ENCODE measurements around the gene TRIL.

Gene TRIL, protein sequence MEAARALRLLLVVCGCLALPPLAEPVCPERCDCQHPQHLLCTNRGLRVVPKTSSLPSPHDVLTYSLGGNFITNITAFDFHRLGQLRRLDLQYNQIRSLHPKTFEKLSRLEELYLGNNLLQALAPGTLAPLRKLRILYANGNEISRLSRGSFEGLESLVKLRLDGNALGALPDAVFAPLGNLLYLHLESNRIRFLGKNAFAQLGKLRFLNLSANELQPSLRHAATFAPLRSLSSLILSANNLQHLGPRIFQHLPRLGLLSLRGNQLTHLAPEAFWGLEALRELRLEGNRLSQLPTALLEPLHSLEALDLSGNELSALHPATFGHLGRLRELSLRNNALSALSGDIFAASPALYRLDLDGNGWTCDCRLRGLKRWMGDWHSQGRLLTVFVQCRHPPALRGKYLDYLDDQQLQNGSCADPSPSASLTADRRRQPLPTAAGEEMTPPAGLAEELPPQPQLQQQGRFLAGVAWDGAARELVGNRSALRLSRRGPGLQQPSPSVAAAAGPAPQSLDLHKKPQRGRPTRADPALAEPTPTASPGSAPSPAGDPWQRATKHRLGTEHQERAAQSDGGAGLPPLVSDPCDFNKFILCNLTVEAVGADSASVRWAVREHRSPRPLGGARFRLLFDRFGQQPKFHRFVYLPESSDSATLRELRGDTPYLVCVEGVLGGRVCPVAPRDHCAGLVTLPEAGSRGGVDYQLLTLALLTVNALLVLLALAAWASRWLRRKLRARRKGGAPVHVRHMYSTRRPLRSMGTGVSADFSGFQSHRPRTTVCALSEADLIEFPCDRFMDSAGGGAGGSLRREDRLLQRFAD

DNA sequence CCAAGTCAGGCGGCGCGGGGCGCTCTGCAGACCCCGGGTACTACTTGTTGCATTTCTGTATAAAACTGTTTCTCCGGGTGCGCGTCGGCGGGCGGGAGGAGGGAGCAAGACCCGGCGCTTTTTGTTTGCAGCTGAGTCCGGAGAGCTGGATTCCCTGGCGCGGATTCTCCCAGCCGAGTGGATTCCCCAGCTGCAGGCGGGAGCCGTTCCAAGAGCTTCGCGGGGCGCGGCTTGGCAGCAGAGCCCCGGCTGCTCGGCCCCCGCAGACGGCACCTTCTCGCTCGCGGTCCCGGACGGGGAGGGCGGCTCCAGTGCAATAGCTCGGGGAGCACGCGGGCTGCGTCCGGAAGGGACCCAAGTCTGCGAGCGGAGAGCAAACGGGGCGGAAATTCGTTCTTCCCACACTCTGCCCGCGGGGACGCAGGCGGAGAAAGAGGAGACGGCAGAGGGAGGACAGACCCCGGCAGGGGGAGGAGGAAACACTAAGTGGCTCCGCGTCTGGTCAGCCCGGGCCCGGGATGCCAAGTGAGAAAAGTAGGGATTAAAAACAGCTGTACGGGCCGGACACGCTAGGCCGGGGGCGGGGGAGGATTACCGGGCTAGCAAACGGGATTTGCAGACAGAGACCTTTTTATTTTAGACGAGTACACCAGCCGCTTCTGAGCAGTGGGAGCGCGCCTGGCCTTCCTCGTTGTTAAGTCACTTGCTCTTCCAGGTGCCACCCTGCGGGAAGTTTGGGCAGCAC is at the start of gene TRIL:
Gene TRIL, minus strand, starts transcription at position 96 of the 745 bp plus-strand sequence. CDS start 284 bp downstream, outside the sequence.
- DNase-seq: no peak

DNA sequence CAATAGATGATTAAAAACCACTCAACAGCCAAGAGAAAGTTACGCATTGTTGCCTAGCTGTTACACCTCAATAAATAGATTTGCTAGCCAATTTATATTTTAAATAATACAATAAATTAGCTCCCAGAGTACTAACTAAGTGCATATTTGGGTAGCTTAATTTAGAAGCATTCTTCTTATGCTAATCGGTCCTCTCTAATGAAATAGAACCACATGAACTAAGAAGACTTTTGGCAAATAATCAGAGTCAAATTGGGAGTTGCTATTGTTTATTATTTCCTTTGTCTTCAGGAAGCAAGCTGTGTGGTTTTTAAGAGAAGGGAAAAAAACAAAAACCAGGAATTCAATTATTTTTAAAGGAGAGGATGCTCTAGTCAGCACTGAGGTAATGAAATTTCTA is 49.0 kb upstream of the TRIL start:
- no peak for DNase-seq

DNA sequence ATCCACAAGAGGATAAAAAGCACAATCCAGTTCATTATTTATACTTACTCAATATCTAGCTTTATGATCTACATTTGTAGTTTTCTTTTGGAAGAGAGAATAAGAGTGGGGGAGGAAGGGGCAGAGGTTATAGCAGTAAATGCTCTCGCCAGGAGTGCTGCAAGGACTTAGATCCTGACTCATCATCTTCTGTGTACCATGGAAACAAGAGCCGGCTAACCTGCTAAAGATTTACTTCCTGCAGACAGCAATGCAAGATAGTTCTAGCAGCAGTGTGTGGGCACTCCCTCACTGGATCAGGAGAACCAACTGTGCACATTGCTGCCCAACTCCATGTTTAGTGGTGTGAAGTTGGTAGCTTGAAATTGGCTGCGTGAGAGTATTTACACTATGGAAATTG is 47.7 kb upstream of the TRIL start:
- no peak for DNase-seq

DNA sequence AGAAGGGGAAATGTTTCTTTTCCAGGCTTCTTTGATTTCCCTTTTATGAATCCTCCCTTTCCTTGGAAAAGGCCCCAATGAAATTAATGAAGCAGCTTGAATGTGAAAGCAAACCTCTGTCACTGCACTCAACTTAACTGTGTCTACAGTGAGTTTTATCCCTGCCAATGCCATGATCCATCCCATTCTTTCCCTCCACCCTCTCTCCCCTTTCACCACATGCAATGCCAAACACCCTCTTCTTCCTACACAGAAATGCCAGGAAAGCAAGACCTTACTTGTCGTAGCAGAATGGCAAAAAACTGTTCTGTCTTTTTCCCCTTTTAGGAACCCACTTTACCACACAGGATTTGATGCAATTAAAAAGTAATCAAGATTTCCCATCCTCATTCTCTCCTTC is 47.3 kb upstream of the TRIL start:
- no peak for DNase-seq

DNA sequence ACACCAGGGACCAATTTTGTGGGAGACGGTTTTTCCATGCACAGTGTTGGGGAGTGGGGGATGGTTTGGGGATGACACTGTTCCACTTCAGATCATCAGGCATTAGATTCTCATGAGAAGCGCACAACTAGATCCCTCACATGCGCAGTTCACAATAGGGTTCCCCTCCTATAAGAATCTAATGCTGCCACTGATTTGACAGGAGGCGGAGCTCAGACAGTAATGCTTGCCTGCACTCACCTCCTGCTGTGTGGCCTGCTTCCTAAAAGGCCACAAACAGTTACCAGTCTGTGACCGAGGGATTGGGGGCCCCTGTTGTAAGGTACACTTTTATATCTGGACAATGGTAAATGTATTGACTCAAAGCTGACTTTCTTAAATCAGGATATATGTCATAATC is 45.6 kb upstream of the TRIL start:
- no peak for DNase-seq

DNA sequence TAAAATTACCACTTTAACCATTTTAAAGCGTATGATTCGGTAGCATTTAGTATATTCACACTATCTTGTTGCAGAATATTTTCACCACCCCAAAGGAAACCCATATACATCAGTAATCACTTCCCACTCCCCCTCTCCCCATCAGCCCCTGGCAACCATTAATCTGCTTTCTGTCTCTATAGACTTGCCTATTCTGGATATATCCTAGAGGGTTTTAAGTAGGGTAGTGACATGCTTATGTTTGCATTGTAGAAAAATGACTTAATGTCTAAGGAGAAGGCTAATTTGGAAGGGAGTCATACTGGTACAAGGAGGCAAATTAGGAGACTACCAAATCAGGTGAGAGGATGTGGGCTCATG is 42.6 kb upstream of the TRIL start:
- DNase-seq: no peak

DNA sequence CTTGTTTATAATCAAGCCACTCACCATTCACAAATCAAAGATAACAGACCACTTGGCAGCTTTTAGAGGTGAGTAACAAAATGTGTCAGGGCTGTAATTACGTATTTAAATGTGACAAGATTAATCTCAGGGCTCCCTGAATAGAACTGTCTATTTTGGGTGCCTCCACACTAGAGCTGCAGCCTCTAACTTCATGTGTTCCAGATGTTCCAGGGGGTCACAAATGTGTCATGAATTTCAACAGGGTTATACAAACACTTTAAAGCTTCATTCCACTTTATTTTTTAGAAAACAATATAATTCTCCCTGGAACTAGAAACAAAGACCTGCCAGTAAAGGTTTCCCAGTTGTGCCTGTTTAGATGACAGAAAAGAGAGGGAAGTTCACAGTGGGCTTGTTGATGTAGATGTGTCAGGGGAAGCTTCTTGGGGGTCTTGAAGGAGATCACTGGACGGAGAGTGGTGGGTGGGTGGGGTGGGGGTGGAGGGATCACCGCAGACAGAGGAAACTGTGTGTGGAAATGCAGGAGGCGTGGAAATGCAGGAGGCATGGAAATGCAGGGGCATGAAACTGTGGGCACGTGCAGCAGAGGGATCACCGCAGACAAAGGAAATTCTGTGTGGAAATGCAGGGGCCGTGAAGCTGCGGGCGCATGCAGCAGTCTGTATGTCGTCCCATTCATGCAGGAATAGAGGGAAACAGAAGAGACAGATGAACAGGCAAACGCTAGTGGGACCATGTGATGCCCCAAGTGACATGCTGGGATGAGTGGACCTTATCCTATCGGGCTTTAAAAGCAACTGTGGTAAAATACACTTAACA is 42.0 kb upstream of the TRIL start:
- DNase-seq: no peak

DNA sequence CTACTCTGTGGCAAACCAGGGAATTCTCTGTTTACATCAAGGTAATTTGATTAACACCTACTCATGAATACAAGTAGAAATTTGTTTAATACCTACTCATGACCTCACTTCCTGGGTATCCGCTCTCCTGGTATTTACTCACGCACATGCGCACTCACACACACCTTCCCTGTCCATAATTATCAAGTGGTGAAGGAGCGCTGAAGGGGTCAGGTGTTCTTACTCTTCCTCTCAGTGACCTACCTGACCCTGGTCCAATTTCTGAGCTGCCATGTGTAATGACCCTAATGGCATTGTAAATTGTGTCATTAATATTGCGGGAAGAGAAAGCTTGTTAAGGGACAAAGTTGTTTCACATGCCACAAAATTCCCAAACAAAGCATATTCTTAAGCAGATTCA is 41.3 kb upstream of the TRIL start:
- no peak for DNase-seq

DNA sequence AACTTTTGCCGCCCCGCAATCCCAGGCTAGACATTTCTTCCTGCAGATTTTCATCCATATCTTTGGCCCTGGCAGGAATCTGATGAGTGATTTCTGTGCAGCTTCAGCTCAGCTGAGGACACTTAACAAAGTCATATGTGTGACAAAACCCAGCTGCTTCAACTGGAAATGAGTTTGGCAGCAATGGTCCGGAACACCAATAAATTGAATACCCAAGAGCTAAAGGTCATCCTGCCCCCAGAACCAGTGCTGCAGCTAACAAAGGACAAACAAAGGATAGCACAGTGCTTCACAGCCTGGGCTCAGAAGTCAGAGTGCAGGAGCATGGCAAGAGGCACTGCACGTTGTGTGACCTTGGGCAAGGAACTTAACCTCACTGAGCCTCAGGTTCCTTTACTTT is 40.0 kb upstream of the TRIL start:
- no peak for DNase-seq

DNA sequence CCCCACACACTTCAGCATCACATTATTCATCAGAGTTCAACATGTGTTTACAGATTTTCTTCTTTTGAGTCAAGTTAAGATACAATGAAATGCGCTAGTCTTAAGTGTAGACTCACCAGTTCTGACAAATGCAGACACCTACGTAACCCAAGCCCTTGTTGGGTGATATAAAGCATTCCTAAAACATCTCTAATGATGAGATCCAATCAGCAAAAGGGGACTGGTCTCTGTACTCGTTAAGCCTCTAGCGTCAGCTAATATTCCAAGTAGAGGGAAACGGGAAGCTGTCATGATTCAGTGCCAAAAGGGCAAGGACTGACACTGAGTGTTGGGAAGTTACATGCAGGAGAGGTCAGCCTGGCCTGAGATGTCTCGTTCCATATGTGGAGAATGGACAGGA is 38.7 kb upstream of the TRIL start:
- no peak for DNase-seq

DNA sequence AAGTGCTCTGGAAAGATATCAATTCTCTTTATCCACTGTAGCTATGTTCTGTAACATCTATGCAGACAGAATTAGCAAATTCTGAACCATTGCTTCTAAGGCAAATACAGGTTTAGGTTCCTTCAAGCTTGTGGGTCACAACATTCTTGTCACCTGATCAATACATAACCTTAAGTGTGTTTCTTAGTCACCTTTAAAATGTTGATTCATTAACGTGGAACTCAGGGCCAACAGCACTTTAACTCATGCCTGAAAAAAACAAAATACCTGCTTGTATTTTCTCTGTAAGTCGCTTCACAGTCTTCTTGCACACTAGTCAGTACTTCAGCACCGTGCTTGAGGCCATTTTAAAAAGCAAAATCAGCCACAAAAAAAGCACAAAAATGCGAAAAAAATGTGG is 35.2 kb upstream of the TRIL start:
- DNase-seq: no peak

DNA sequence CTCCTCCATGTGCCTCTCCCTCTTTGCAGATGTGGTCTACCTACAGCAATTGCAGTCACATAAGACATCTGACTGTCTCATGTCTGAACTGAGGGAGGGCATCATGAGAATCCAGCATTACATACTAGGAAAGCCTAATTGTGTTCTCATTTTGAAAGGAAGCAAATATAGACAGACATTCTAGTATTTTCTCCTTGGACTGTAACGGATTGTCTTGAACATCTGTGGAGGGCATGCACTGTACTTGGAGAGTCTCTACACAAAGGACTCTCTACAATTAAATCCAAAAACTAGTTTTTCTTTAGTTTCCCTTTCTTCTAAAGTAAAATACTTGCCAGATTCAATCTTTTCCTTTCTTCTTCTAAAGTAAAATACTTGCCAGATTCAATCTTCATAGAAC is 34.7 kb upstream of the TRIL start:
- DNase-seq: no peak

DNA sequence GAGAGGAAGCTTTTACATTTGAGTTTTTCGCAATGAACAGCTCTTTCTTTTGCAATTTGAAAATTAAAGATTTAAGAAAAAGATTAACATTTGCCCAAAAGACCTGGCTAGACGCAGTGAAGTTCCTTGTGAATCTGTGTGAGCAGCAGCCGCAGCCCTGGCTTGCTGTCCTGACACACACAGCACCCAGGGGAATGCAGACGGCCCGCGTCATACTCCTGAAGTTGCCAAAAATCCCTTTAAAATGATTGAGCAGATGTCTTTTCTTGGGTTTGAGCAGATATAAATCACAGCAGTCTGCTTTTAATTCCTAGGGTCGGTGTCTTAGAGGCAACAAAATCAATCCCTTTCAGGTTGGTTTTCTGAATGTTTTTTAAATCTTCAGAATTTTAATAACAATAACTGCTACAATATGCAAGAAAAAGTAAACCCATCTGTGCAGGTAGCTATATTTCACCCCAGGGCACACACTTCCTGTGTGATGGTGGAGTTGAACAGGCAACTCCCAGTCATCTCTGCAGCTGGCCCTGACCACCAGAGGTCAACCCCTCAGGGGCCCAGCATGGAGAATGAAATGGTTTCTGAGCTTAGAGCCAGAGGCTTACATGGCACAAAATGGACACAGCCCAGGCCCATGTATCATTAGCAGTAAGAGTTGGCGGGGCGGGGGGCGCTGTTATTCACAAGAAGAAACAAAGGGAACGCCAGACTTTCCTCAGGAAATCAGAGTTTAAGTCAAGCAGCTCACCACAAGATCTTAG is 32.2 kb upstream of the TRIL start:
- no peak for DNase-seq

DNA sequence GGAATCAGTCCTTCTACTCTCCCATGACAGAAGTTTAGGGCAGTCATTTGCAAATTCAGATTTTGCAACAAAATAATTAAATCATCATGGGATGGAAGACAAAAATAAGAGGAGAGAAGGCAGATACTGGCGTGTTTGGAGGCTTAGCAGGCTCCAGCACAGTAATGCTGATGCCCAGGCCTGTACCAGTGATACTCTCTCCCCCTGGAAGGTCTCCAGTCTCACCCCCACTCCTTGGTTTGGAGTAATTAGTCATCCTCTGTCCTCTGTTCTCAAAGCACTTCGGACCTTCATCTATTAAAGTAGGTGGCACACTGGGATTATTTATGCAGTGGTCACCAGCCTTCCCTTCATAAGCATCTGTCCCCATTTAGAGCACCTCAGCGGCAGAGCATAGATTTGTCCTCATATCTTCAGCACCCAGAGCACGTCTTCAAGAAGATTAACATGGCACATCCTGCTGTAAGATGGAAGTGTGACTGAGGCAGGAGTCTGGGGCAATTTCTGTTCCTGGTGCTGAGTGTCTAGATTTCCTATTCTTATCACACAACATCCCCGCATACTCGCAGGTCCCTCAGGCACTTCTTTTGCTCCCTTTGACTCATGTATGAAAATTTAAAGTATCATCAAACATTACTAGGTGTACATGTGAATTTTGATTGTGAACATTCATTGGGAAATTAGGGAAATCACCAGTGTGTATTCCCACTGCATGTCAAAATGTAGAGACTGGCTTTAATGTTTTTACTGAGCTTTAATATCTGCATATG is 31.3 kb upstream of the TRIL start:
- no peak for DNase-seq

DNA sequence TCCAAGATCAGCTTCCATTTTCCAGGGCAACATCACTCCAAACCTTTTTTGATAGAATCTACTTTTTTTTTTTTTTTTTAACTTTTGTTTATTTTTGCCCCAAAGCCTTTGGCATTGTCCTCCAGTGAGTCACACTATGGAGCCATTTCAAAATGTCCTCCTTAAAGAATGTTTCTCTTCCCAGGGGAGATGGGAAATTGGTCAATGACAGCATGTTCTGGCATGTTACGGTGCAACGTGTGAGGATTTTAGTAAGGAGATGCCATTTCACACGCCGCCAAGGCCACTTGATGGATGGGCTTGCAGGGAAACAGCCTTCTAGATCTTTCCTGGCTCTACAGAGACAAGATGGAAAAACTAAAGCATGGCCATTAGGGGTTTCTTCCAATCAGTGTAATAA is 30.7 kb upstream of the TRIL start:
- DNase-seq: no peak

DNA sequence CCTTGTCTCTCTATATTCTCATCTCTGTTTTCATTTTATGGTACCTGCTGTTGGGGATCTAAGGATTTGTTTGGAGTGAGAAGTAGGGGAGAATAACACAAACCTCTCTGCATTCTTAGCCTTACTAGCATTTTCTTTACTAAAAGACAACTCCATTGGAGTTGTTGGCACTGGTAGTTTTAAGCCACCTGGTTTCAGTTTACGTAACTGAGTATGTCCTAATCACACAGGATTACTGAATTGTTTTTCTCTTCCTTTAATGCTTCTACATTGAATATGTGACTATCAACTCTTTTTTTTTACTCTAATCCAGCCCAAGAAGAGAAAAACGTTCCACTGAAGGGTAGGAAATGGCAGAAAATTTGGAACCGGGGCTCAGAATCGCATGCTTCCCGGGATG is 30.0 kb upstream of the TRIL start:
- no peak for DNase-seq

DNA sequence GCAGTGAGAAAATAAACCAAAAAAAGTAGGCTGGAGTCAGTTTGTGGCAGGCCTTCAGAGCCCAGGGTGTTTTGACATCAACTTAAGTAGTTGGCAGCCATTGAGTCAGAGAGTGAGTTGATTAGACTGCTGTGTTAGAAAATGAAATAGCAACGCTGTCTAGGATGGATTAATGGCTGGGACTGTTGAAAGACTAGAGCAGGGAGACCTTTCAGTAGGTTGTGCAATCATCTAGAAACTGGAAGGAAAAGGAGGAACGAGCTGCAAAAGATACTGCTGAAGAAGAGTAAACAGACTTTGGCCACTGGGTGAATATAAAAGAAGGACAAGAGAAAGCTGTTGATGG is 28.6 kb upstream of the TRIL start:
- DNase-seq: no peak

DNA sequence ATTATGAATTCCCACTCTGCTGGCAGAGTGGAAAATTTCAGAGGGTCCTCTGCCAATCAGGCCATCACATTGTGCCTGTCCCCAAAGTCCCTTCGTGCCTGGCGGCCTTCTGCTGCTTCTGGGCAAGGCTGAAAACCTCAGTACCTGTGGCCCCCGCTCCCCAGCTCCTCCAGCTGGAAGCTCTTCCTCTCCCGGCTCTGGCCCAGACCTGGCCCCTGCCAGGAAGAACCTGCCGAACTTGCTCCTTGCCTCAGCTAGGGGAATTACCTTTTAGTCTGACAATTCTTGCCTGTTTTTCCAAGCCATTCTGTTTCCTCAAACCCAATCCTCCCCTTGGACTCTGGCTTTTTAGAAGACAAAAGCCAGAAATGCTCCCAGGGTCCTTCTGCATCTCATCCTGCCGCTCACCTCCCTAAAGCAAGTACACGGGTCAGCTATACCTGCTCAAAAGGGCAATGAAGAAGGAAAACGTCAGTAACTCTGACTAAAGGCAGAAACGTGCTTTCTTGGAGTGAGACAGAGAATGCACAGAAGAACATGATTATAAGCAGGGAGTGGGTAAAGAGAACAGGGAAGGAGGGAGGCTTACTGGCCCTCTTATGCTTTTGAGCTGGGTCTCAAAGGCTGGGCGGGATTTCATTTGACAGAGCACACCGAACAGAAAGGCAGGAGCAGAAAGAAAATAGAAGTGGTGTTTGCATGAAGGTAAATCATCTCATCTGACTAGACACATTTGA is 28.1 kb upstream of the TRIL start:
- no peak for DNase-seq

DNA sequence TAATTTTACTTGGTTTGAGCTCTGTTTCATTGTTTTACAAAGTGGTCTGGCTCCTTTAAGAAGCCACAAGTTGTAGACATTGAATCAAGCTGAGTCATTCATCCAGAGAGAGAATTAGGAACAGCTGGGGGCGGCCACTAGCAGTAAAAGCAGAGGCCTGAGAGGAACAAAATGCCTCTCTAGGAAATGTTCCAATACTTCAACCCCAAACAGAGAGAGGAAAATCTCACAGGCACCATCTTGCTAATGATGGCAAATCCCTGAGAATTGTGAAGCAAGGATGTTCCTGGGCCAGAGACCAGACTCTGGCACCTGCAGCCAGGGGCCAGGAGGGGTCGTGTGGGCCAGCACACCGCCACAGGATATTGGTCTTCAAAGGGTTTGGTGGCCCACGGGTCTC is 26.5 kb upstream of the TRIL start:
- no peak for DNase-seq

DNA sequence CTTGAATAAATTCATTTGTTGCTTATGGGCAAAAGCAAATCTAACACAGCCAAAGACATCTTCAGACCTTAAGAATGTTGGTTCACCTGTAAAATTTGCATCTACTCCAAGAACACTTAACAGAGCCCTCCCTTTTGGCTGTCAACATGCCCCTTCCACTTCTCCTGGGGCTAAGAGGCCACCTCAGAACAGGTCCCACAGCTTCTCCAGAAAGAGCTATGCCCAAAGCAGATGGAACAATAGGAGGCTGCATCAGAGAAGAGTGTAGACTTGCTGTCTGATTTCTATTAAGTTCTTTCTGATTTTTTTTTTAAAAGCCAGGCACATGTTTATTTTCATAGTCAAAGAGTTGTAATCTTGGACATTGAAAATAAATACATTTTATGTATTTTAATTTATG is 26.1 kb upstream of the TRIL start:
- DNase-seq: no peak

Measured in NCI-H1694 (cell line).